Hepatocyte (in vitro differentiated cells): Measurements from ENCODE around the gene UGT1A7.

Experiments
- EZH2 ChIP-seq: fragments of 200-600 bp; sonication (generic); IDR thresholded peaks from 2 replicates; pipeline ENCODE4 v1.6.1; 2016; ENCODE audit warnings: antibody characterized with exemption, mild to moderate bottlenecking, borderline replicate concordance
- EZH2phosphoT487 ChIP-seq: fragments of 200-600 bp; sonication (generic); IDR thresholded peaks from one replicate; pipeline ENCODE4 v1.6.1; 2018; ENCODE audit warnings: antibody characterized with exemption, mild to moderate bottlenecking, low read depth, moderate library complexity; ENCODE audit not compliant: unreplicated experiment, severe bottlenecking
- TF ChIP-seq, protein P1 (sequence below): fragments of 200-600 bp; sonication (generic); IDR thresholded peaks from 2 replicates; pipeline ENCODE4 v1.5.1; 2016; ENCODE audit warnings: antibody characterized with exemption, mild to moderate bottlenecking; ENCODE audit not compliant: poor library complexity

DNA sequence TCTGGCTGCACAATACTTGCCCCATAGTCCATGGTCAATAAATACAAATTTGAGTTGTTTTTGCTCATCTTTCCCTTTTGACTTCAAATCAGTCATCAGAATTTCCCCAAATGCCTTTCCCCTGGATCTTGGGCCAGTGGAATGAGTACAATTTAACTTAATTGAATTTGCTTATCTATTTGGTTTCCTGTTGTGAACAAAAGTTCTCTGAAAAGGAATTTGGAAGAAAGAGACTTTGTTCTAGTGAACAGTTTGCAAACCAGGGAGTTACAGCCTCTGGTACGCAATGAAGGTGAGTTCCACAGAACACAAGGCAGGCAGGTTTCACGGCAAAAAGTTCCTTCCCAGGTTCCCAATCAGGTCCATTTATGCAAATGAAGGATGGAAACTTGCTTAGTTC, 77.1 kb downstream of the UGT1A7 start:
- TF ChIP-seq, protein P1, sequence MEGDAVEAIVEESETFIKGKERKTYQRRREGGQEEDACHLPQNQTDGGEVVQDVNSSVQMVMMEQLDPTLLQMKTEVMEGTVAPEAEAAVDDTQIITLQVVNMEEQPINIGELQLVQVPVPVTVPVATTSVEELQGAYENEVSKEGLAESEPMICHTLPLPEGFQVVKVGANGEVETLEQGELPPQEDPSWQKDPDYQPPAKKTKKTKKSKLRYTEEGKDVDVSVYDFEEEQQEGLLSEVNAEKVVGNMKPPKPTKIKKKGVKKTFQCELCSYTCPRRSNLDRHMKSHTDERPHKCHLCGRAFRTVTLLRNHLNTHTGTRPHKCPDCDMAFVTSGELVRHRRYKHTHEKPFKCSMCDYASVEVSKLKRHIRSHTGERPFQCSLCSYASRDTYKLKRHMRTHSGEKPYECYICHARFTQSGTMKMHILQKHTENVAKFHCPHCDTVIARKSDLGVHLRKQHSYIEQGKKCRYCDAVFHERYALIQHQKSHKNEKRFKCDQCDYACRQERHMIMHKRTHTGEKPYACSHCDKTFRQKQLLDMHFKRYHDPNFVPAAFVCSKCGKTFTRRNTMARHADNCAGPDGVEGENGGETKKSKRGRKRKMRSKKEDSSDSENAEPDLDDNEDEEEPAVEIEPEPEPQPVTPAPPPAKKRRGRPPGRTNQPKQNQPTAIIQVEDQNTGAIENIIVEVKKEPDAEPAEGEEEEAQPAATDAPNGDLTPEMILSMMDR = no peak
- TF ChIP-seq EZH2 (no peak), EZH2phosphoT487 (no peak)
